WTC11 (cell line): ENCODE measurements around the gene PIK3R2. TPM values are rescaled to one million over a fixed set of nuclear protein-coding genes. Genes with fewer than 3 reads are reported as not detected.
A peak's percentile ranks its signal among the peaks of the same experiment; 100 is the strongest.

Experiments
- ATAC-seq: fragments of 200-7000 bp; cut with Tn5 transposase; 2 replicates; pipeline ENCODE4 v1.10.0; 2021; ENCODE audit warnings: mild to moderate bottlenecking, moderate library complexity
- CTCF ChIA-PET: fragments of 300-600 bp; sonication (Branson Sonifier 250); formaldehyde crosslinking; loops from one replicate; lab custom pipeline; 2021; ENCODE audit warnings: antibody characterized with exemption; lab: Charles Lee
- POLR2A ChIA-PET: fragments of 350-600 bp; sonication (Branson Sonifier 250); formaldehyde crosslinking; loops from one replicate; lab custom pipeline; 2021; ENCODE audit warnings: antibody characterized with exemption; lab: Charles Lee
- DNase-seq: peaks from one replicate; pipeline ENCODE4 v3.0.0; 2021; ENCODE audit warnings: low spot score
- H3K27ac Mint-ChIP-seq: 2 replicates; pipeline ENCODE4 v1.8.0; 2021; ENCODE audit warnings: mixed read lengths
- H3K27me3 Mint-ChIP-seq: 2 replicates; pipeline ENCODE4 v1.8.0; 2021; ENCODE audit warnings: low read depth, mild to moderate bottlenecking, moderate library complexity, mixed read lengths
- H3K36me3 Mint-ChIP-seq: 2 replicates; pipeline ENCODE4 v1.8.0; 2021; ENCODE audit warnings: mixed read lengths
- H3K4me1 Mint-ChIP-seq: 2 replicates; pipeline ENCODE4 v1.8.0; 2022; ENCODE audit warnings: mixed read lengths
- H3K4me3 Mint-ChIP-seq: 2 replicates; pipeline ENCODE4 v1.8.0; 2021; ENCODE audit warnings: mild to moderate bottlenecking, moderate library complexity, mixed read lengths
- H3K9me3 Mint-ChIP-seq: 2 replicates; pipeline ENCODE4 v1.8.0; 2021; ENCODE audit warnings: mixed read lengths
- ATF6 ChIP-seq: sonication (generic); formaldehyde crosslinking; IDR thresholded peaks from 2 replicates; pipeline ENCODE4 v1.8.1; 2023; ENCODE audit warnings: mild to moderate bottlenecking, missing genetic modification reagents
- CDX4 ChIP-seq: fragments of 250-450 bp; sonication (Bioruptor Pico); IDR thresholded peaks from 2 replicates; pipeline ENCODE4 v1.9.0; 2021; ENCODE audit warnings: moderate library complexity, mild to moderate bottlenecking, inconsistent platforms, borderline replicate concordance
- ELF4 ChIP-seq: sonication (generic); formaldehyde crosslinking; IDR thresholded peaks from 2 replicates; pipeline ENCODE4 v1.8.1; 2022; ENCODE audit warnings: low read depth, mild to moderate bottlenecking, moderate library complexity, missing genetic modification reagents
- ETV6 ChIP-seq: sonication (generic); formaldehyde crosslinking; IDR thresholded peaks from 2 replicates; pipeline ENCODE4 v1.8.1; 2022; ENCODE audit warnings: mild to moderate bottlenecking, missing genetic modification reagents
- FOXP1 ChIP-seq: sonication (generic); formaldehyde crosslinking; IDR thresholded peaks from 2 replicates; pipeline ENCODE4 v1.8.0; 2022; ENCODE audit warnings: missing genetic modification reagents, mild to moderate bottlenecking, moderate library complexity, borderline replicate concordance
- FOXP4 ChIP-seq: sonication (generic); formaldehyde crosslinking; IDR thresholded peaks from 2 replicates; pipeline ENCODE4 v1.8.0; 2022; ENCODE audit warnings: mild to moderate bottlenecking, missing genetic modification reagents
- GRHL2 ChIP-seq: fragments of 250-450 bp; sonication (Bioruptor Pico); IDR thresholded peaks from 2 replicates; pipeline ENCODE4 v1.8.0; 2022; ENCODE audit warnings: mild to moderate bottlenecking, moderate library complexity; ENCODE audit not compliant: insufficient replicate concordance, severe bottlenecking
- IRF2 ChIP-seq: sonication (generic); formaldehyde crosslinking; IDR thresholded peaks from 2 replicates; pipeline ENCODE4 v1.8.0; 2022; ENCODE audit warnings: low read depth, missing genetic modification reagents, borderline replicate concordance
- JUN ChIP-seq: sonication (generic); formaldehyde crosslinking; IDR thresholded peaks from 2 replicates; pipeline ENCODE4 v1.8.0; 2023; ENCODE audit warnings: mild to moderate bottlenecking, missing genetic modification reagents
- MAX ChIP-seq: sonication (generic); formaldehyde crosslinking; IDR thresholded peaks from 2 replicates; pipeline ENCODE4 v1.8.0; 2022; ENCODE audit warnings: mild to moderate bottlenecking, missing genetic modification reagents
- MXD4 ChIP-seq: fragments of 250-450 bp; sonication (Bioruptor Pico); IDR thresholded peaks from 2 replicates; pipeline ENCODE4 v1.8.0; 2021; ENCODE audit warnings: mild to moderate bottlenecking, moderate library complexity, borderline replicate concordance
- NFATC4 ChIP-seq: fragments of 250-450 bp; sonication (Bioruptor Pico); IDR thresholded peaks from 2 replicates; pipeline ENCODE4 v1.9.0; 2021; ENCODE audit warnings: mild to moderate bottlenecking
- PREB ChIP-seq: sonication (generic); formaldehyde crosslinking; IDR thresholded peaks from 2 replicates; pipeline ENCODE4 v1.8.1; 2022; ENCODE audit warnings: mild to moderate bottlenecking, missing genetic modification reagents, moderate library complexity, borderline replicate concordance
- SMAD3 ChIP-seq: sonication (generic); formaldehyde crosslinking; IDR thresholded peaks from 2 replicates; pipeline ENCODE4 v1.8.0; 2022; ENCODE audit warnings: missing genetic modification reagents, mild to moderate bottlenecking, borderline replicate concordance
- ZMAT4 ChIP-seq: fragments of 250-450 bp; sonication (Bioruptor Pico); IDR thresholded peaks from 2 replicates; pipeline ENCODE4 v1.9.0; 2021; ENCODE audit warnings: mild to moderate bottlenecking
- ZNF416 ChIP-seq: fragments of 250-450 bp; sonication (Bioruptor Pico); IDR thresholded peaks from 2 replicates; pipeline ENCODE4 v1.9.0; 2021; ENCODE audit warnings: mild to moderate bottlenecking, inconsistent platforms
- ZNF671 ChIP-seq: fragments of 250-450 bp; sonication (Bioruptor Pico); IDR thresholded peaks from 2 replicates; pipeline ENCODE4 v1.8.0; 2021; ENCODE audit warnings: mild to moderate bottlenecking
- total RNA-seq: library from RNA; stranded (reverse); gene quantifications from 3 replicates; pipeline ENCODE4 v1.2.3, GENCODE V29; 2021

The PIK3R2 gene
- total RNA-seq, 1 experiment from 2014 or later, result 56.9 TPM

GRCh38 chr19:18159810-18160209 lies 6.8 kb downstream of the PIK3R2 start:
- Mint-ChIP-seq H3K9me3 (no peaks in the 10 kb centered on the region), H3K4me3 (no peak overlapping the region), H3K27me3 (no peaks in the 10 kb centered on the region), H3K36me3 (peaks cover 20% of the 10 kb centered on the region), H3K4me1 (peaks cover 15% of the 10 kb centered on the region), H3K27ac (no peak overlapping the region)
- ATAC-seq (no peak), DNase-seq (no peak)
- POLR2A ChIA-PET, result interaction anchor here (0.8 kb wide), 1 partner anchor 44 kb away, joined by 3 read pairs; the partner anchor contains the start of gene RAB3A
- TF ChIP-seq GRHL2 (no peak), FOXP4 (CRISPR knock-in tag) (no peak), ZNF416 (CRISPR knock-in tag) (no peak), ZNF671 (no peak), ZMAT4 (CRISPR knock-in tag) (no peak), IRF2 (CRISPR knock-in tag) (no peak), PREB (no peak), MXD4 (no peak), JUN (no peak), ATF6 (CRISPR knock-in tag) (no peak), NFATC4 (no peak), MAX (CRISPR knock-in tag) (no peak), SMAD3 (CRISPR knock-in tag) (no peak), ETV6 (CRISPR knock-in tag) (no peak), ELF4 (no peak)
- CTCF ChIA-PET, result interaction anchor here (0.7 to 2.4 kb wide), 11 partner anchors 11 to 169 kb away, joined by 3 to 40 read pairs (median 6); partner anchors contain the start of genes IFI30 and MPV17L2

- CTCF ChIA-PET, result interaction anchor here (0.8 to 2.4 kb wide), 20 partner anchors 9 to 228 kb away, joined by 3 to 40 read pairs (median 7); partner anchors contain the start of genes IFI30, MPV17L2 and PIK3R2
- Mint-ChIP-seq H3K9me3 (no peaks in the 10 kb centered on the region), H3K4me1 (peaks cover 15% of the 10 kb centered on the region), H3K27ac (peak overlapping the region; percentile 49; the same call in 1 of the 2 replicates), H3K36me3 (peaks cover 22% of the 10 kb centered on the region), H3K4me3 (peak overlapping the region; percentile 35), H3K27me3 (no peaks in the 10 kb centered on the region)
- ATAC-seq (no peak), DNase-seq (no peak)
- no peak for TF ChIP-seq CDX4 (CRISPR knock-in tag)
- TF ChIP-seq FOXP1 (CRISPR knock-in tag), result peak; percentile 7; the same call in 1 of the 2 replicates
- 0 out of 2 replicates have a peak, but pooled peaks have one; percentile 17 for TF ChIP-seq MAX (CRISPR knock-in tag)
- POLR2A ChIA-PET, result interaction anchor here (0.8 kb wide), 1 partner anchor 43 kb away, joined by 3 read pairs; the partner anchor contains the start of gene RAB3A
Observed at GRCh38 chr19:18160493-18160970, 7.6 kb downstream of the PIK3R2 start.
